ENCODE results near the gene CROCC.
A peak's percentile ranks its signal among the peaks of the same experiment; 100 is the strongest.

The CROCC gene

DNA sequence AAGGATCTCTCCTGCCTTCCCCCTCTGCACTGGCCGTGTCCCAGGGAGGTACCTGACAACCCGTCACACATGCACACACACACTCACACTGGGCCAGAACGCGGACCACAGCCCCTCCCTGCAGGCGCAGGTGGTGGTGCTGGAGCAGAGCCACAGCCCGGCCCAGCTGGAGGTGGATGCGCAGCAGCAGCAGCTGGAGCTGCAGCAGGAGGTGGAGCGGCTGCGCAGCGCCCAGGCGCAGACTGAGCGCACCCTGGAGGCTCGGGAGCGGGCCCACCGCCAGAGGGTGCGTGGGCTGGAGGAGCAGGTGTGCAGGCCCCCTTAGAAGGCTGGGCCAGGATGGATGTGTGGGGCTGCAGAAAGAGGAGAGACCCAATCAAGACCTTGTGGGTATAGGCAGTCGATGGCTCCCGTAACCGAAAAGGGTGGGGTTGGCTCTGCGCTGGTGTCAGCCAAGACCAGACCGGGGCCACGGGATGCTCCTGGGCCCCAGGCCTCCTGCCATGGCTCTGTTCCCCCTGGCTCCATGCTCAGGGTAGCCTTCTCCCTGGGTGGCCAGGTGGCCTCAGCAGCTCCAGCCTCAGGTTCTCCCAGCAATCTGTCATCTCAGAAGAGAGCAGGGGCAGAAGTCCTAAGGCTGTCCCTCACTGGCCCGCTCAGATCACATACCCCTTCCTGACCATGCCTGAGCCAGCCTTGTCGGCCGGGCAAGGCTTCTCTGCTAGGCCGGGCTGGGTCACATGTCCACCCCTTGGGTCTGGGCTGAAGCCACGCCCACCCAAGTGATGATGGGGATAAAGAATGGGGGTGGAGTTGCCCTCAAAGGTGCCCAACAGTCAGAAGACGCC is 49.8 kb downstream of the CROCC start:
- intact Hi-C loops (cut with DNase I), result no loop called here
- DNase-seq, result peak in 4 of 42 donors; percentile 20 to 47 (median 32)

DNA sequence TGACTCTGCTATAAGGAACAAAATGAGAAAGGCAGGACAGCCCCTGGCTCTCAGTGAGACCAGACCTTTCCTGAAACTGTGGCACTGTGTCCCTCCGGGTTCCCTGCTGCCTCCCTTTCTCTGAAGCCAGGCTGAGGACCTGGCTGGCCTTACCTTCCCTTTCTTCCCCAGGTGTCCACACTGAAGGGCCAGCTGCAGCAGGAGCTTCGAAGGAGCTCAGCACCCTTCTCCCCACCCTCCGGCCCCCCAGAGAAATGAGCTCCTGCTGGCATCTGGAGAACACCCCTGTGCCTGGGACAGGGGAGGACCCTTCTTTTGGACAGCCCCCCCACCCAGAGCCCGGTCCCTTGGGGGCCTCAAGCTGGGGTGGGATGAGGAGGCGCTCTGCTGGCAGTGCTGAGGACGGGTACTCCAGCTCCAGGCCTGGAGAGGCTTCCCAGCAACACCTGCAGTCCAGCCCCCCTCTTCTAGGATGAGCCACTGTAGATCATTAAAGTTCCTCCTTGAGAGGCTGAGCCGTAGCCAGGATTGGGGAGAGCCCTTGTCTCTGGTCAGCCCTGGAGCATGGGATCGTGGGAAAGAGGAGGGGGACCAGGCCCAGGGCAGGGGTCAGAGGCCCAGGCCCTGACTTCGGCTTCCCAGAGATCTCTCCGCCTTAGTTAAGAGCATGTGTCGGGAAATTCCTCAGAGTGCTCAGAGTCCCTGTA is 50.6 kb downstream of the CROCC start:
- intact Hi-C loops (cut with DNase I), result no loop called here
- DNase-seq, result no peak

DNA sequence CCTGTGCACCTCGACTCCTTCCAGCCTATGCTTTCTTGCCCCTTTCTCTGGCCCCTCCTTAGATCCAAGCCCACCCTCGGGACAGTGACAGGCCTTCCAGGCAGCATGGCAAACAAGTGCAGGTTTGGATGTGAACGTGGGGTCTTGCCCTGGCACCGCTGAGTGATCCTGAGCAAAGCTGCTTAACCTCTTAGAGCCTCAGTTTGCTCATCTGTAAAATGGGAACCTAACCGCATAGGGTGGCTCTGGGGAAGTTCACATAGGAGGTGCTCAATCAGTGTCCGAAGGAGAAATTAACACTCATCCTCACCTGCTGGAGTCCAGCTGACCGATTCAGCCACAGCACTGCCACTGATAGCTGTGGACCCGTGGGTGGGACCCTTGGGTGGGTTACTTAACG is 51.5 kb downstream of the CROCC start:
- DNase-seq, result no peak
- intact Hi-C loops (cut with DNase I), result no loop called here

DNA sequence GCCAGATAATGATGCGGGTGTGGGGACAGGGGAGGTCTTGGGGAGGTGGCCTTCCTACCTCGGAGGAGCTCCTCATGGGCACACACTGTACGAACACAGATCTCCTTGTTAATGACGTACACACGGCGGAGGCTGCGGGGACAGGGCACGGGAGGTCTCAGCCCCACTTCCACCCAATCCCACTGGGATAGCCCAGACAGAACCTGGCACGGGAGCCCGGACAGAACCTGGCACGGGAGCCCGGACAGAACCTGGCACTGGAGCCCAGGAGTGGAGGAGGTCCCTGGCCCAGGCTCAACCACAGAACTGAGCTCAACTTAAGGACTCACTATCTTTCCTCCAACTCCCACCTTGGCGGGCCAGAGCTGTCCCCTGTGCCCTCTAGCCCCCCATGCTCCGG is 53.5 kb downstream of the CROCC start:
- no peak for DNase-seq

DNA sequence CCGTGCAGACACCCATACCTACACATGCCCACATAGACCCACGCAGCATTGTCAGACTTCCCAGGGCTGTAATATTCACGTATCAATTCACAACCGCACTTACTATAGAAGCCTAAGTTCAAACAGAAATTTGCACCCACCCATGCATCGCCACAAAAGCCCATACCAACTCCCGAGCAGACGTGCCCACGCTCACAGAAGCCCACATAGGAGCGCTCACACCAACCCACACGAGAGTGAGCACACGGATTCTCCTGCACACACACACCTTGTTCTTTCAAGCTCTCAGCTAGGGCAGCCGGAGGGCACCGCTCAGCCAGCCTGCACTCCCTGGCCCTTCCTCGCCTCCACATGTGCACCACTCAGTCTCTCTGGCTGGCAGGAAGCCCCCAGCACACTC is 54.1 kb downstream of the CROCC start:
- peak in 14 of 42 donors; percentile 10 to 70 (median 37) for DNase-seq
- intact Hi-C loops (cut with DNase I), result no loop called here

More for the DNA sequence above, 53.5 kb downstream of the CROCC start:
- intact Hi-C loops (cut with DNase I), result no loop called here

DNA sequence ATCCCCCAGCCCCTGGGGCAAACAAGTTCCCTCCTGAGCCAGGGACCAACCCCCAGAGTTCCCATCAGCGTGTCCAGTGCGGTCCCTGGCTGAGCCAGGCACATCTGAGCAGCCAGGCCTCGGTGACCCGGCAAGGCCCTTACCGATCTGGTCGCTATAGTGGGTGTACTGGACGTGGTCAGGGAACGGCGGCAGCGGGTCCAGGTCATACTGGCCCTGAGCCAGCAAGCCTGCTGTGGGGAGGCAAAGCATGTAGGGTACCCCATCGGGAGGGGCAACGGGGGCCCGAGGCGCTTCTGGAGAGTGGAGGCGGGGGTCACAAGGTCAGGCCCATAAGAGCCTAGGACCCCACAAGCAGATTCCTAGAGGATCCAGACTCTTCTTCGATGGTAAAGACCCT is 55.2 kb downstream of the CROCC start:
- DNase-seq, result no peak
- intact Hi-C loops (cut with DNase I), result no loop called here

DNA sequence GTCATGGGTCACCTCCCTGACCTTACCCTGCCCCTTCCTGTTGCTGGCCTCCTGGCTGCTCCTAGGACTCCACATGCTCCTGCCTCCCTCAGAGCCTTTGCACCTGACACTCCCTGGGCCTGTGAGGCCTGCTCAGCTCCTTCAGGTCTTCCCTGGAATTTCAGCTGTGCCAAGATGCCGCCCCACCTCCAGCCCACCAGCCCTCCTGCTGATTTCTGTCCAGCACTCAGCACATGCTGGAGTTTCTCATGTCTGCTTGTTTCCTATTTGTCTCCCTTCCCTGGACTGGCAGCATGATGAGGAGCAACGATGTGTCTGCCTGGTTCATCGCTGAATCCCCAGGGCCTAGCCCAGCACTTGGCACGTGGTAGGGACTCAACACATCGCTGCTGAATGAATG is 55.6 kb downstream of the CROCC start:
- intact Hi-C loops (cut with DNase I), result no loop called here
- no peak for DNase-seq

DNA sequence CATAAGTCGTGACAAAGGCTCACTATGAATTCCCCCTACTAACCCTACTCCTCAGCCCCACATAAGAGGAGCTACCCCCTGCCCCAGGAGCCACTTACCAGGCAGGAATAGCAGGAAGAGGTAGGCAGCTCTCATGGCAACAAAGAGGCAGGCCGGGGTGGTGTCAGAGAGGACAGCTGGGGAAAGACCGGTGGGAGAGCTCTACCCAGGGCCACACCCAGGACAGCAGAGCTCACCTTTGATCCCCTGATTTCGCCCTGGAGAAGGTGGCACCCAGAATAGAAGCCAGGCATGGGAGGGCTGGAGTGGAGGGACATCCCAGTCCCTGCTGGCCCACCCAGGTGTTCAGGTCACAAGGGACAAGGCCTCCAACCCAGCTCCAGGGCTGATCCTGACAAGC is 56.4 kb downstream of the CROCC start:
- DNase-seq, result no peak
- intact Hi-C loops (cut with DNase I), result no loop called here

DNA sequence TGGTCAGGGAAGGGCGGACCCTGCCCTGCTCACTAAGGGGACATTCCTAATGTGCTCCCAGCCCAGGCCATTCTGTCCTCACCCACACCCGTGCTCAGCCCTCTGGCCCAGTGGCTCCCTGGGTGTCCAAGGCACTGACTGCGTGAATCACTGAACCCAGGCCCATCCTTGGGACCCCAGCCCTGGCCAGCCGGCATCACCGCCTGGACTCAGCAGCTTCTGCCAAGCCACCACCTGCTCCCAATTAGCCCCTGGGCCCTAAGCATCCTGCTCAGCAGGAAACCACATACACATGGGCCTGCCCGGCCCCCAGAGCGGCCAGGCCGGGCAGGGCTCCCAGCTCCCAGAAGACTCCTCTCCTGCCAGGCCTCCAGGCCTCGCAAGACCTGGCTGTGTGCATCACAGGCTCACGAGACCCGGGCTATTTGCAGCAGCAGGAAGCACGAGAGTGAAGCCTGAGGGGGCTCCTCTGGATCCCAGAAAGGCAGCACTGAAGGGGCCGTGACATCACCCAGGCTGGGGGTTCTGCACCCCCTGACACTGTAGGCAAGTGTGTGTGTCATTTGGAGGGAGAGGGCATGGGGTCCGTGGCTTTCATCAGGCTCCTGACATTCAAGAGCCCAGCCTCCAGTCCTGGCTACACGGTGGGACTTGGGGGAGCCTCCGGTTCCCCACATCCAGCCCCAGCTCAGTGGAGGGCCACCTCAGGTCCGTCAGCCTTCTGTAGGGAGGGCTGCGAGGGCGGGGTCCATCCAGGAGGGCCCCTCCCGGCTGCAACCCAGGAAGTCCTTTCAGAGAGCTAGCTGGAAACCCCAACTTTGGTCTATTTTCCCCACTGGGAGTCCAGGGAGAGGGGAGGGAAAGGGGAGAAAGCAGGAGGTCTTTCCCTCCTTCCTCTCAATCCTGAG is 57.1 kb downstream of the CROCC start:
- DNase-seq, result peak in 1 of 42 donors; percentile 13
- intact Hi-C loops (cut with DNase I), result no loop called here

DNA sequence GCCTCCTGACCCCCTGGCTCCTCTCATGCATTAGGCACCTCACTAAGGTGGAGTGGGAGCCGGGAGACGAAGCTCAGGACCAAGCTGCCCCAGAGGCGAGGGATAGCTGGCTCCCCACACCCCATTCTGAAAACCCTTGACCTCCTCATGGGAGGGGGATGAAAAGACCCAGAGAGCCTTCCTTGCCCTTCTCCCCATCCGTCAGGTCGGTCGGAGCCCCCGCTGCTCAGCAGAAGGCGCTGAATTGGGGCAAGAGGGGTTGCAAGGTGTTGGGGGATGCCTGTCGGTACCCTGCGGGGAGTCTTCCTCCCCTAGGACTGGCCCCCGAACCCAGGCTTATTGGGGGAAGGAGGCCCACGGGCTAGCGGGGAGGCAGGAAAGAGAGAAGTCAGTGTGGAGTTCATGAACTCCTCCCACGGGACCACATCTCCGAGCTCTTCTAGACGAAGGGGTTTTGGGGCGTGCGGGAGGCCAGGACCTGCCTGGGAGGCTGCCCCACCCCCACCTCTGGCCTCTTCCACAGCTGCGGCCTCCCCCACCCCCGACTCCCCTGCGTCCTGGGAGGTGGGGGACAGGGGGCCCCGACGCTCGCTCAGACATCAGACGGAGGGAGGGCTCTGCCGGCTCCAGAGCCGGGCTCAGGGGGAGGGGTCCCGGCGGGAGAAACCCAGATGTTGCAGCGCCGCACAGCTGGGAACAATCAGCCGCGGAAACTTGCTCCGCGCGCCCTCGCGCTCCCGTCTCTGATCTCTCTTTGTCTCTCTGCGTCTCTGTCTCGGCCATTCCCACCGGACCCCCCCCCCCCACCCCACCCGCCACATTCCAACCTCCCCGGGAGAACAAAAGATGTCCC is 58.0 kb downstream of the CROCC start:
- DNase-seq, result no peak
- intact Hi-C loops (cut with DNase I), result no loop called here

DNA sequence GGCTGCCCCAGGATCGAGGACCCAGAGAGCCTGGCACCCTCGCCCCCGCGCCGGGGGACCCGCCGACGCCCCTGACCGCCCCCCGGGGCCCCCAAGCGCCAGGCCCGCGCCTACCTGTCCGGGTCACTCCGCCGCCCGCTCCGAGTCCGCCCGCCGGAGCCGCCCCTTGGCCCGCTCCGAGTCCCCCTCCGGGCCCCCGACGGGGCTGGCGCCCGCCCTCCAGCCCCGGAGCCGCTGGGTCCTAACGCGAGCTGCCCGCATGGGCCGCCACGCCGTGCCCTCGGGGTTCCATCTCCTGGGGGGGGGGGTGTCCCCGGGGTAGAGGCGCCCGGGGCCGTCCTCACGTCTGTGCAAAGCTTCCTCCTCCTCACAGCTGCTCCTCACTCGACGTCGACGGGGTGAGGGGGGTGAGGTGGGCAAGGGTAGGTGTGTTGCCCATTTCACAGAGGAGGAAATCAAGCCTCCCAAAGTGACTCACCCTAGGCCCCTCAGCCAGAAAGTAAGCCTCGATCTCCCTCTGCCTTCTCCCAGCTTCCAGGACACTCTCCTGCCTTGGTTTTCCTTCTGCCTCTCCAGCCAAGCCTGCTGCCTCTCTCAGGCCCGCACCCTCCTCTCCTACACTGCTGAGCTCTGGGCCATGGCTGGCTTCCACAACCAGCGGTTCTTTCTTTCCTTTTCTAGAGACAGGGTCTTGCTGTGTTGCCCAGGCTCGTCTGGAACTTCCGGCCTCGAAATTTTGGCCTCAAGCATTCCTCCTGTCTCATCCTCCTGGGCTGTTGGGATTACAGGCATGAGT is 58.9 kb downstream of the CROCC start, which contains the start of gene MFAP2:
Gene MFAP2 (minus strand): TSS at position 148 of the 796 bp plus-strand sequence. CDS start 2,347 bp downstream, outside the sequence.
- DNase-seq, result no peak
- intact Hi-C loops (cut with DNase I), result no loop called here

DNA sequence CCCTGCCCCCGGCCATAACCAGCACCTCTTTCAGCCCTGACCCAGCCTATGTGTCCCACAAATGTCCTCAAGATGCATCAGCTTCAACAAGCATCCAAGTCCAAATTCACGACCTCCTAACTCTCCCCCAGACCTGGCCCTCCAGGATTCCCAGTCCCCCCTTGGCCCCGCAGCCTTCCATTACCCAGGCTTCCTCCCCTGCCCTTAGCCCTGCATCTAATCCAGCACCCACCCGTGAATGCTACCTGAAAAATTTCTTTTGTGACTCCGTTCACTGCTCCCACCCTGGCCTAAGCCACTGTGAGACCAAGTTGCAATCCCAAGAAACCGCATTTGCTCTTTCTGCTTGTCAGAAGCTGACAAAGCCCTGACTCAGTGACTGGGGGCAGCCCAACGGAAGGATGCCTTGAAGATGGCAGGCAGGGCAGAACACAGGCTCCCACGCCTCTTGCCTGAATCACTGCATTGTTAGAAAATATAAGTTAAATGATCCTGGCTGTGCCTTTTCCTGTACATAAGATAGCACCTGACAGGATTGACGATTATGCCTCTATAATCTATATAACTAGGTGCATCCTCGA is 59.6 kb downstream of the CROCC start:
- DNase-seq, result peak in 33 of 42 donors; percentile 15 to 88 (median 53)
- intact Hi-C loops (cut with DNase I), result no loop called here

DNA sequence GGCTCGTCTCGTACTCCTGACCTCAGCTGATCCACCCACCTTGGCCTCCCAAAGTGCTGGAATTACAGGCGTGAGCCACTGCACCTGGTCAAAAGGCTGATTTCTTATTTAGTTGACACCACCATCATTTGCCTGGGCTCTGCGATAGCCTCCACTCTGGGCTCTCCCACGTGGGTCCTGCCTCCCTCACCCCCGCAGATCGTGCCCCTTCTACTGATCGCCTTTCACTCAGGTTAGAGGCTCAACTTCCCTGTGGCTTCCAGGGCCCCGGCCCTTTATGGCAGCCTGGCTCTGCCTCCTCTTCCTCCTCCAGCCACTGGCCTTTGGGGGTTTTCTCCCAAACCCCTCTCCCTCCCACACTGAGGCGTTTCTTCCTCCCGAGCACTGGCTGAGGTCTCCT is 61.2 kb downstream of the CROCC start:
- no peak for DNase-seq

DNA sequence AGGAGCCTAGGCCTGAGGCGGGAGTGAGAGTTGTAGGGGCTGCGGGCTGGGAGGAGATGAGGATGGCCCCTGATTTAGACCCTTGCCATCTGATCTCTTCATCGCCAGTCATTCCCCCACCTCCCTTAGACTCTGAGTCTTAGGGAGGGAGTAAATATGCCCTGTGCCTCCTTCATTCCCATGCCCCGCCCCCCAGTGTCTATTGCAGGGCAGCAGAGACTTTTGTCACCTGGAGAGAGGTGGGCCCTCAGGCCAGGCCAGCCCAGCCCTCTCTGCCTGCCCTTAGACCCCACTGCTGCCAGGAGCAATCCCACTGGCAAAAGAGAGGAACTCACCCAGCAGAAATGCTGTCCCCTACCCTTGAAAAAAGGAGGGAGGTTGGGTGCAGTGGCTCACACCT is 61.9 kb downstream of the CROCC start:
- DNase-seq, result no peak
- intact Hi-C loops (cut with DNase I), result no loop called here

More for the DNA sequence above, 61.2 kb downstream of the CROCC start:
- intact Hi-C loops (cut with DNase I), result no loop called here

DNA sequence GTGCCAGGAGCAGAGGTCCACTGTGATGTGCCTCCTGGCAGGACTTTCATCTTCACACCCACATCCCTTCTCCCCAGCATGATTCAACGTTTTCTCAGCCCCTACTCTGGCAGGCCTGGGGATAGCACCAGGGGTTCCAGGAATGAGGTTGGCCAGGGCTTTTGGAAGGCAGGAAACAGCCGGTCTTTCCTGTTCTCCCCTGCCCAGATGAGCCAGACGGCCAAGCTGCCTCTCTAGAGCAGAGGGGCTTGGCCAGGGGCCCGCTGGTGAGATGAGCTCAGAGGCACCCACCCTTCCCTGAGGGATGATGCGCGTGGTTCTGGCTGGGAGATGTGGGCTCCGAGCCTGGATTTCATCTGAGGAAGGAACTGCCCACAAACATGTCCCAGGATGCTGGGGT is 63.0 kb downstream of the CROCC start:
- peak in 7 of 42 donors; percentile 43 to 74 (median 58) for DNase-seq
- intact Hi-C loops (cut with DNase I), result no loop called here

DNA sequence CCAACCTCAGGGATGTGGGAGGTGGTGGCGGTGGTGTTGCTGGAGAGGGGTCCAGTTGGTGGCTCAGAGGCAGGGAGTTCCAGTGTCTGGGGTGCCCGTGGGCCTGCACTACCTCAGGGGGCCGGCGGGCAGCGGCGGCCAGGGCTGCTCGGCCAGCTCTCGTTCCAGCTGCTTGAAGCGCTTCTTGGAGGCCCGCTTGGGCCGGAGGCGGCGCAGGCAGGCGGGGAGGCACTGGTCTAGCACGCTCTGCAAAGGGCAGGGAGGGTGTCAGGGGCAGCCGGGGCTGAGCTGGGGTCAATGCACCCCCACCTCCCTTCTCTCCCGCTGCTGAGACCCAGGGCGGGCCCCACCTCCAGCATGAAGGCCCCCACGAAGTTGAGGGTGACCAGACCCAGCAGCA is 64.4 kb downstream of the CROCC start:
- DNase-seq, result no peak
- intact Hi-C loops (cut with DNase I), result no loop called here

DNA sequence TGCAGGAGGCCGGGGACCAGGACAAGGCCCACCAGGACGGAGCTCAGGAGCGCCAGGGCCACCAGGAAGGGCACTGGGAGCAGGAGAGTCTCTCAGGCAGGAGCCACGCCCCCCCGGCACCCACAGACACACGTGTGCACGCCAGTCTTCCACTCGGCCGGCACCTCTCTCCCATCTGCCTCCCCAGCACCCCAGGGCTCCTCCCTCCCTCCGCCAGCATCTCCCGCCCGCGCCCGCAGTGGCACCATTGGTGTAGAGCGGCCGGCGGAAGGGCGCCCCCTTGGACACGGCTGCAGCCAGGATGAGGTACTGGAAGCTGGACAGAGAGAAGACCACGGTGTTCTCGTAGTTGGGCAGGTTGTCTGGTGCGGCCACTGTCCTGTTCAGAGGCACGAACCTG is 64.8 kb downstream of the CROCC start:
- DNase-seq, result no peak
- intact Hi-C loops (cut with DNase I), result no loop called here
